HEK293 (cell line): ENCODE data around the gene DCAF5.

Experiments used
- CTCF ChIA-PET: fragments of 350-600 bp; formaldehyde crosslinking; extraction: SDS; loops from one replicate; lab custom pipeline; 2021; ENCODE audit warnings: antibody characterized with exemption; lab: Yijun Ruan, JAX
- POLR2A ChIA-PET: fragments of 300-600 bp; formaldehyde crosslinking; extraction: SDS; loops from one replicate; lab custom pipeline; 2020; ENCODE audit warnings: antibody characterized with exemption, inconsistent platforms; lab: Yijun Ruan, JAX
- H3K27ac ChIP-seq: fragments of 200-500 bp; sonication (Bioruptor generic); 2 replicates; pipeline ENCODE4 v1.5.1; 2014; ENCODE audit warnings: low read depth, low read length, control low read depth, inconsistent platforms; ENCODE audit errors: extremely low read depth
- H3K36me3 ChIP-seq, 2 experiments: fragments of 200-500 bp in 1 of 2; sonication (Bioruptor generic) in 1 of 2; 1 replicate in 1 of 2; 2 replicates in 1 of 2; pipeline ENCODE4 v1.5.1; 2014 to 2017; ENCODE audit warnings: inconsistent platforms in 2 of 2, low read length in 2 of 2; ENCODE audit not compliant: control insufficient read depth in 2 of 2, insufficient read depth in 1 of 2
- H3K4me1 ChIP-seq: fragments of 200-500 bp; sonication (Bioruptor generic); 2 replicates; pipeline ENCODE4 v1.5.1; 2014; ENCODE audit warnings: mild to moderate bottlenecking, low read length, inconsistent platforms; ENCODE audit not compliant: control insufficient read depth, insufficient read depth
- H3K4me3 ChIP-seq: 2 replicates; pipeline ENCODE4 v1.5.1; 2011; ENCODE audit warnings: low read depth, mild to moderate bottlenecking, control low read depth, low read length, moderate library complexity
- H3K9me3 ChIP-seq: fragments of 200-500 bp; sonication (Bioruptor generic); 2 replicates; pipeline ENCODE4 v1.5.1; 2014; ENCODE audit warnings: low read depth, low read length, inconsistent platforms; ENCODE audit not compliant: control insufficient read depth, insufficient read depth
- CTCF ChIP-seq: fragments of 450-650 bp; formaldehyde crosslinking; IDR thresholded peaks from 2 replicates; pipeline ENCODE4 v1.5.1; 2016; ENCODE audit warnings: missing biosample characterization, missing genetic modification characterization
- HIC1 ChIP-seq: fragments of 450-650 bp; formaldehyde crosslinking; IDR thresholded peaks from 2 replicates; pipeline ENCODE4 v1.5.1; 2016; ENCODE audit warnings: missing biosample characterization, missing genetic modification characterization
- KLF8 ChIP-seq: fragments of 450-650 bp; formaldehyde crosslinking; IDR thresholded peaks from 2 replicates; pipeline ENCODE4 v1.5.1; 2016; ENCODE audit warnings: missing biosample characterization, missing genetic modification characterization
- PRDM1 ChIP-seq: fragments of 450-650 bp; formaldehyde crosslinking; IDR thresholded peaks from 2 replicates; pipeline ENCODE4; 2016; ENCODE audit warnings: missing biosample characterization, missing genetic modification characterization
- PRDM6 ChIP-seq: fragments of 450-650 bp; formaldehyde crosslinking; IDR thresholded peaks from 2 replicates; pipeline ENCODE4 v1.5.1; 2017; ENCODE audit warnings: missing biosample characterization, missing genetic modification characterization
- ZNF19 ChIP-seq: fragments of 450-650 bp; formaldehyde crosslinking; IDR thresholded peaks from 2 replicates; pipeline ENCODE4; 2016; ENCODE audit warnings: missing biosample characterization, missing genetic modification characterization, low read depth
- ZNF292 ChIP-seq: fragments of 450-650 bp; formaldehyde crosslinking; IDR thresholded peaks from 2 replicates; pipeline ENCODE4 v1.5.1; 2016; ENCODE audit warnings: low read depth, missing biosample characterization, missing genetic modification characterization, borderline replicate concordance
- ZNF362 ChIP-seq: fragments of 450-650 bp; formaldehyde crosslinking; IDR thresholded peaks from 2 replicates; pipeline ENCODE4 v1.5.1; 2016; ENCODE audit warnings: missing biosample characterization, missing genetic modification characterization
- ZNF416 ChIP-seq: fragments of 450-650 bp; formaldehyde crosslinking; IDR thresholded peaks from 2 replicates; pipeline ENCODE4 v1.5.1; 2016; ENCODE audit warnings: missing biosample characterization, missing genetic modification characterization
- ZNF549 ChIP-seq: fragments of 450-650 bp; IDR thresholded peaks from 2 replicates; pipeline ENCODE4 v1.5.1; 2018; ENCODE audit warnings: missing biosample characterization, missing genetic modification characterization, mild to moderate bottlenecking, inconsistent platforms, moderate library complexity
- ZNF658 ChIP-seq: fragments of 450-650 bp; formaldehyde crosslinking; IDR thresholded peaks from 2 replicates; pipeline ENCODE4; 2016; ENCODE audit warnings: missing biosample characterization, missing genetic modification characterization
- ZNF704 ChIP-seq: fragments of 450-650 bp; formaldehyde crosslinking; IDR thresholded peaks from 2 replicates; pipeline ENCODE4 v1.5.1; 2016; ENCODE audit warnings: missing biosample characterization, missing genetic modification characterization

DCAF5 gene

GRCh38 chr14:69096781-69097475 lies 56.0 kb downstream of the DCAF5 start:
- Histone ChIP-seq H3K4me1 (0 out of 2 replicates have a peak, but pooled peaks cover 7% of the 10 kb centered on the region), H3K36me3 (peaks cover 4 to 5% of the 10 kb centered on the region in 2 experiments), H3K4me3 (no peak overlapping the region), H3K9me3 (no peaks in the 10 kb centered on the region), H3K27ac (no peak overlapping the region)
- POLR2A ChIA-PET, result no interaction called here
- CTCF ChIA-PET, result interaction anchor here (0.7 to 2.7 kb wide), 3 partner anchors 11 to 186 kb away, joined by 3 to 11 read pairs (median 6); no protein-coding TSS in a partner anchor
- no peak for TF ChIP-seq PRDM6 (tag by site-specific recombination)
- peak; percentile 72 for TF ChIP-seq PRDM1 (tag by site-specific recombination)

- ChIA-PET POLR2A (no interaction called here), CTCF (interaction anchor here (0.7 to 2.7 kb wide), 2 partner anchors 12 to 173 kb away, joined by 3 to 11 read pairs; no protein-coding TSS in a partner anchor)
- no peak overlapping the region for H3K27ac ChIP-seq
Observed at GRCh38 chr14:69096246-69096645, 56.7 kb downstream of the DCAF5 start.

GRCh38 chr14:69094481-69094880 lies 58.4 kb downstream of the DCAF5 start:
- Histone ChIP-seq H3K9me3 (no peaks in the 10 kb centered on the region), H3K4me3 (no peak overlapping the region), H3K36me3 (peaks cover 14 to 29% of the 10 kb centered on the region in 2 experiments), H3K27ac (no peak overlapping the region), H3K4me1 (0 out of 2 replicates have a peak, but pooled peaks cover 7% of the 10 kb centered on the region)
- CTCF ChIA-PET, result interaction anchor here (0.6 to 1.6 kb wide), 2 partner anchors 13 to 26 kb away, joined by 3 to 5 read pairs; no protein-coding TSS in a partner anchor
- TF ChIP-seq CTCF (tag by site-specific recombination), result no peak
- no peak for TF ChIP-seq ZNF704 (tag by site-specific recombination)
- POLR2A ChIA-PET, result no interaction called here

More at GRCh38 chr14:69096246-69096645, 56.7 kb downstream of the DCAF5 start:
- no peak for TF ChIP-seq ZNF658 (tag by site-specific recombination)
- TF ChIP-seq KLF8 (tag by site-specific recombination), result no peak
- TF ChIP-seq ZNF362 (tag by site-specific recombination), result no peak
- no peak for TF ChIP-seq ZNF416 (tag by site-specific recombination)
- TF ChIP-seq ZNF292, result no peak
- no peak for TF ChIP-seq ZNF19 (tag by site-specific recombination)
- TF ChIP-seq HIC1 (tag by site-specific recombination), result no peak
- TF ChIP-seq ZNF549 (tag by site-specific recombination), result no peak
- Histone ChIP-seq H3K4me1 (0 out of 2 replicates have a peak, but pooled peaks cover 7% of the 10 kb centered on the region), H3K9me3 (no peaks in the 10 kb centered on the region), H3K36me3 (peaks cover 4 to 12% of the 10 kb centered on the region in 2 experiments), H3K4me3 (no peak overlapping the region)
